COLO668 (cell line): ENCODE data around the gene PCDHA7.
"Not testable (repeated sequence)": the region's sequence is repeated elsewhere in the genome, so short reads cannot be mapped to it uniquely, and the experiment has no call there.

Experiments used
- DNase-seq: peaks from one replicate; lab custom pipeline; 2025; ENCODE audit not compliant: unreplicated experiment; lab: John Stamatoyannopoulos, UW

Gene PCDHA7

DNA sequence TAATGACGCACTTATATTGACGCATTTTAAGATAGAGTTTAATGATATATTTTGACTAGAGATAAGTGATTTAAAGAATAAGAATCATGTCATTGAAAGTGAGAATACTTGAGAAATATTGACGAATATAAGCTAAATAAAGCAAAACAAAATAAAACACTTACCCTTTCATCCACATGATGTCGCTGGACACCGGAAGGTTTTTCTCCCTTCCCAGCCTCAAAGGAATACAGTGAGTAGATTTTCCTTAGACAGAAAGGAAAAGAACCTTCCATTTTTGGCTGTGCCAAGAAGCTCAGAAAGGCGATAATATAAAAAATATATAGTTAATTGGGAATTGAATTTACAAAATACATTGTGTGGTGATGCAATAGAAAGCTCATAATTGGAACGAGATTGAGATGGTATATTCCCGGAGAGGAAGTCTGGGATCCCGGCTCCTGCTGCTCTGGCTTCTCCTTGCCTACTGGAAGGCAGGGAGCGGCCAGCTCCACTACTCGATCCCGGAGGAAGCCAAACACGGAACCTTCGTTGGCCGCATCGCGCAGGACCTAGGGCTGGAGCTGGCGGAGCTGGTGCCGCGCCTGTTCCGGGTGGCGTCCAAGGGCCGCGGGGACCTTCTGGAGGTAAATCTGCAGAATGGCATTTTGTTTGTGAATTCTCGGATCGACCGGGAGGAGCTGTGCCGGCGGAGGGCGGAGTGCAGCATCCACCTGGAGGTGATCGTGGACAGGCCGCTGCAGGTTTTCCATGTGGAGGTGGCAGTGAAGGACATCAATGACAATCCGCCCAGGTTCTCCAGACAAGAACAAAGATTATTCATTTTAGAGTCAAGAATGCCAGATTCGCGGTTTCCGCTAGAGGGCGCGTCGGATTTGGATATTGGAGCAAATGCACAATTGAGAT is 12.4 kb upstream of the PCDHA7 start, which contains the start of gene PCDHA5:
TSS of gene PCDHA5 (plus strand) at position 239 of the 906 bp plus-strand sequence.
- DNase-seq: no peak

DNA sequence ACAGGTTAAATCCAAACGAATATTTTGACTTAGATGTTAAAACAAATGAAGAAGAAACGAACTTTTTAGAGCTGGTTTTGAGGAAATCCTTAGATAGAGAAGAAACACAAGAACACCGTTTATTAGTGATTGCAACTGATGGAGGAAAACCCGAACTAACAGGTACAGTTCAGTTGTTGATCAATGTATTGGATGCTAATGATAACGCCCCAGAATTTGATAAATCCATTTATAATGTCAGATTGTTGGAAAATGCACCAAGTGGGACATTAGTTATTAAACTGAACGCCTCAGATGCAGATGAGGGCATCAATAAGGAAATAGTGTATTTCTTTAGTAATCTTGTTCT is 11.8 kb upstream of the PCDHA7 start:
- no peak for DNase-seq

DNA sequence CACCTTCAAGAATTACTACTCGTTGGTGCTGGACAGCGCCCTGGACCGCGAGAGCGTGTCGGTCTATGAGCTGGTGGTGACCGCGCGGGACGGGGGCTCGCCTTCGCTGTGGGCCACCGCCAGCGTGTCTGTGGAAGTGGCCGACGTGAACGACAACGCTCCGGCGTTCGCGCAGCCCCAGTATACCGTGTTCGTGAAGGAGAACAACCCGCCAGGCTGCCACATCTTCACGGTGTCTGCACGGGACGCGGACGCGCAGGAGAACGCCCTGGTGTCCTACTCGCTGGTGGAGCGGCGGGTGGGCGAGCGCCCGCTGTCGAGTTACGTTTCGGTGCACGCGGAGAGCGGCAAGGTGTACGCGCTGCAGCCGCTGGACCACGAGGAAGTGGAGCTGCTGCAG is 11.1 kb upstream of the PCDHA7 start:
- DNase-seq: not testable (repeated sequence)

DNA sequence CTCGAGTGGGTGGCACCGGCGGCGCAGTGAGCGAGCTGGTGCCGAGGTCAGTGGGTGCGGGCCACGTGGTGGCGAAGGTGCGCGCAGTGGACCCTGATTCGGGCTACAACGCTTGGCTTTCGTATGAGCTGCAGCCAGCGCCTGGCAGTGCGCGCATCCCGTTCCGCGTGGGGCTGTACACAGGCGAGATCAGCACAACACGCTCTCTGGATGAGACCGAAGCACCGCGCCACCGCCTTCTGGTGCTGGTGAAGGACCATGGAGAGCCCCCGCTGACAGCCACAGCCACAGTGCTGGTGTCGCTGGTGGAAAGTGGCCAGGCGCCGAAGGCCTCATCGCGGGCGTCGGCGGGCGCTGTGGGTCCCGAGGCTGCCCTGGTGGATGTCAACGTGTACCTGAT is 10.6 kb upstream of the PCDHA7 start:
- no peak for DNase-seq

DNA sequence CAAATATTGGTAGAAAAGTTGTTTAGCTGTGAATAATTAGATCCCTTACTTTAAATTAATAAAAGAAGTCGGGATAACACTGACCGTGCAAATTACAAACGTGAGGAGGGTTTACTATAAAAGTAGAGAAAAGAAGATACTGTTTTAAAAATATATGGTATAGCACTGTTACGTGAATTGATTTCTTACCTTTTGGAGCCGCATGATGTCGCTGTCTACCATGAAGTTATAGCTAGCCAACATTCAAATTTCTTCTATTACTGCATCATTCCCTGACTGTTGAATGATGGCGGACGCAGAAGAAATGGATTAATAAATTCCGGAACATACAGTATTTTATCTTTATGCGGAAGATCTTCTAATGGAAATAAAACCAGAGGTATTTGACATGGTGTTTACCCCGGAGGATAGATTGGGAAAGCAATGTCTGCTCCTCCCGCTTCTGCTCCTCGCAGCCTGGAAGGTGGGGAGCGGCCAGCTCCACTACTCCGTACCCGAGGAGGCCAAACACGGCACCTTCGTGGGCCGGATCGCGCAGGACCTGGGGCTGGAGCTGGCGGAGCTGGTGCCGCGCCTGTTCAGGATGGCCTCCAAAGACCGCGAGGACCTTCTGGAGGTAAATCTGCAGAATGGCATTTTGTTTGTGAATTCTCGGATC is 6.2 kb upstream of the PCDHA7 start, which contains the start of gene PCDHA6:
TSS of gene PCDHA6 (plus strand) at position 257 of the 658 bp plus-strand sequence. CDS start at position 389, 132 bp downstream.
- DNase-seq: no peak

- no peak for DNase-seq
Measured at GRCh38 chr5:140828362-140828737, 5.7 kb upstream of the PCDHA7 start.

GRCh38 chr5:140829511-140830501 is 4.3 kb upstream of the PCDHA7 start:
- DNase-seq: not testable (repeated sequence)

DNA sequence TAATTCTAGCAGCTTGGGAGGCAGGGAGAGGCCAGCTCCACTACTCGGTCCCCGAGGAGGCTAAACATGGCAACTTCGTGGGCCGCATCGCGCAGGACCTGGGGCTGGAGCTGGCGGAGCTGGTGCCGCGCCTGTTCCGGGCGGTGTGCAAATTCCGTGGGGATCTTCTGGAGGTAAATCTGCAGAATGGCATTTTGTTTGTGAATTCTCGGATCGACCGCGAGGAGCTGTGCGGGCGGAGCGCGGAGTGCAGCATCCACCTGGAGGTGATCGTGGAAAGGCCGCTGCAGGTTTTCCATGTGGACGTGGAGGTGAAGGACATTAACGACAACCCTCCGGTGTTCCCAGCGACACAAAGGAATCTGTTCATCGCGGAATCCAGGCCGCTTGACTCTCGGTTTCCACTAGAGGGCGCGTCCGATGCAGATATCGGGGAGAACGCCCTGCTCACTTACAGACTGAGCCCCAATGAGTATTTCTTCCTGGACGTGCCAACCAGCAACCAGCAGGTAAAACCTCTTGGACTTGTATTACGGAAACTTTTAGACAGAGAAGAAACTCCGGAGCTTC is 455 bp downstream of the PCDHA7 start:
- DNase-seq: not testable (repeated sequence)

- DNase-seq: no peak
Measured at GRCh38 chr5:140835622-140836510, 1.8 kb downstream of the PCDHA7 start.

GRCh38 chr5:140840978-140841962 is 7.2 kb downstream of the PCDHA7 start, which contains the start of gene PCDHA8:
PCDHA8 (plus strand) TSS chr5:140841187; CDS start chr5:140841322, 135 bp downstream.
- no peak for DNase-seq

GRCh38 chr5:140842798-140843733 is 9.0 kb downstream of the PCDHA7 start:
- DNase-seq: no peak

DNA sequence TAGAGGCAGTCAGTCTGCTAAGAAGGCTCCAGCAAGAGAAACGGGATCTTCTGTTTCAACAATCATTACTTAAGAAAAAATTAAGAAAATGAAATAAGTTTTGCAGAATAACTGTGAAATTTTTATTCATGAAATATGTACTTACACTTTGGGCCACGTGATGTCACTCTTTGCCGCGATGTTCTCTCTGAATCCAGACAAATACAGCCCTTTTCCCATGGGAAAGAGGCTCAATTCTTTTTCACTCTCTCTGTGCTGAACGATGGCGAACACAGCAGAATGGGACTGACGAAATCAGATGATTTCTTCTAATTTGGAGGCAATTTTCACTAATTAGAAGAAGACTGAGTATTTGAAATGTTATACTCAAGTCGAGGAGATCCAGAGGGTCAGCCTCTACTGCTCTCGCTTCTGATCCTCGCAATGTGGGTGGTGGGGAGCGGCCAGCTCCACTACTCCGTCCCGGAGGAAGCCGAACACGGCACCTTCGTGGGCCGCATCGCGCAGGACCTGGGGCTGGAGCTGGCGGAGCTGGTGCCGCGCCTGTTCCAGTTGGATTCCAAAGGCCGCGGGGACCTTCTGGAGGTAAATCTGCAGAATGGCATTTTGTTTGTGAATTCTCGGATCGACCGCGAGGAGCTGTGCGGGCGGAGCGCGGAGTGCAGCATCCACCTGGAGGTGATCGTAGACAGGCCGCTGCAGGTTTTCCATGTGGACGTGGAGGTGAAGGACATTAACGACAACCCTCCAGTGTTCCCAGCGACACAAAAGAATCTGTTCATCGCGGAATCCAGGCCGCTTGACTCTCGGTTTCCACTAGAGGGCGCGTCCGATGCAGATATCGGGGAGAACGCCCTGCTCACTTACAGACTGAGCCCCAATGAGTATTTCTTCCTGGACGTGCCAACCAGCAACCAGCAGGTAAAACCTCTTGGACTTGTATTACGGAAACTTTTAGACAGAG is 14.4 kb downstream of the PCDHA7 start, which contains the start of gene PCDHA9:
TSS of gene PCDHA9 (plus strand) at position 244 of the 964 bp plus-strand sequence. CDS start at position 358, 114 bp downstream.
- DNase-seq: not testable (repeated sequence)

DNA sequence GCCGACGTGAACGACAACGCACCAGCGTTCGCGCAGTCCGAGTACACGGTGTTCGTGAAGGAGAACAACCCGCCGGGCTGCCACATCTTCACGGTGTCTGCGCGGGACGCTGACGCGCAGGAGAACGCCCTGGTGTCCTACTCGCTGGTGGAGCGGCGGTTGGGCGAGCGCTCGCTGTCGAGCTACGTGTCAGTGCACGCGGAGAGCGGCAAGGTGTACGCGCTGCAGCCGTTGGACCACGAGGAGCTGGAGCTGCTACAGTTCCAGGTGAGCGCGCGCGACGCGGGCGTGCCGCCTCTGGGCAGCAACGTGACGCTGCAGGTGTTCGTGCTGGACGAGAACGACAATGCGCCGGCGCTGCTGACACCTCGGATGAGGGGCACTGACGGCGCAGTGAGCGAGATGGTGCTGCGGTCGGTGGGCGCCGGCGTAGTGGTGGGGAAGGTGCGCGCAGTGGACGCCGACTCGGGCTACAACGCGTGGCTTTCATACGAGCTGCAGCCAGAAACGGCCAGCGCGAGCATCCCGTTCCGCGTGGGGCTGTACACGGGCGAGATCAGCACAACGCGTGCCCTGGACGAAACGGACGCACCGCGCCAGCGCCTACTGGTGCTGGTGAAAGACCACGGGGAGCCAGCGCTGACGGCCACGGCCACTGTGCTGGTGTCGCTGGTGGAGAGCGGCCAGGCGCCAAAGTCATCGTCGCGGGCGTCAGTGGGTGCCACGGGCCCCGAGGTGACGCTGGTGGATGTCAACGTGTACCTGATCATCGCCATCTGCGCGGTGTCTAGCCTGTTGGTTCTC is 16.0 kb downstream of the PCDHA7 start:
- not testable (repeated sequence) for DNase-seq

- no peak for DNase-seq
Measured at GRCh38 chr5:140855772-140856674, 22.0 kb downstream of the PCDHA7 start, which contains the start of gene PCDHA10. PCDHA10 (plus strand) TSS chr5:140855897; CDS start chr5:140856049, 152 bp downstream.
